Measurements from ENCODE around the gene SLAMF1.
"Not testable (repeated sequence)": the region's sequence is repeated elsewhere in the genome, so short reads cannot be mapped to it uniquely, and the experiment has no call there.

SLAMF1 gene

GRCh38 chr1:160569806-160570205 is 77.0 kb downstream of the SLAMF1 start:
- no peaks in the 10 kb centered on the region for H3K36me3 ChIP-seq (replicated peaks; ENCODE audit: low read depth, low read length)
- H3K79me2 ChIP-seq (ENCODE audit: low read length) = no peaks in the 10 kb centered on the region
- H3K9me3 ChIP-seq (ENCODE audit: insufficient read depth, low read length) = no peaks in the 10 kb centered on the region
- H3K4me3 ChIP-seq (ENCODE audit: low read length) = no peak overlapping the region
- H4K20me1 ChIP-seq (ENCODE audit: insufficient read depth, low read length) = no peaks in the 10 kb centered on the region
- TF ChIP-seq CTCF (IDR thresholded peaks at IDR 0.05; ENCODE audit: low read depth, low read length) = no peak
- no peak for TF ChIP-seq EZH2phosphoT487 (IDR thresholded peaks at IDR 0.05; ENCODE audit: low read depth)
- no peaks in the 10 kb centered on the region for H3K27me3 ChIP-seq (ENCODE audit: low read depth, low read length)
- no peak overlapping the region for H3K27ac ChIP-seq (ENCODE audit: low read length)
- peaks cover 8% of the 10 kb centered on the region for H3K4me1 ChIP-seq (ENCODE audit: low read length)
- H2AFZ ChIP-seq (ENCODE audit: low read depth, low read length) = no peak overlapping the region
- H3K4me2 ChIP-seq (ENCODE audit: low read length) = no peak overlapping the region
- H3K9ac ChIP-seq (ENCODE audit: low read length) = no peak overlapping the region

- no peak overlapping the region for H3K9ac ChIP-seq (ENCODE audit: low read length)
- H3K27ac ChIP-seq (ENCODE audit: low read length) = no peak overlapping the region
- H3K79me2 ChIP-seq (ENCODE audit: low read length) = no peaks in the 10 kb centered on the region
- H3K4me3 ChIP-seq (ENCODE audit: low read length) = no peak overlapping the region
- H3K36me3 ChIP-seq (replicated peaks; ENCODE audit: low read depth, low read length) = no peaks in the 10 kb centered on the region
- H3K4me1 ChIP-seq (ENCODE audit: low read length) = peaks cover 8% of the 10 kb centered on the region
- H3K9me3 ChIP-seq (ENCODE audit: insufficient read depth, low read length) = peaks cover under 1% of the 10 kb centered on the region; the same call in 1 of the 2 replicates
- H4K20me1 ChIP-seq (ENCODE audit: insufficient read depth, low read length) = no peaks in the 10 kb centered on the region
- H2AFZ ChIP-seq (ENCODE audit: low read depth, low read length) = no peak overlapping the region
- TF ChIP-seq EZH2phosphoT487 (IDR thresholded peaks at IDR 0.05; ENCODE audit: low read depth) = no peak
- no peak for TF ChIP-seq CTCF (IDR thresholded peaks at IDR 0.05; ENCODE audit: low read depth, low read length)
- no peaks in the 10 kb centered on the region for H3K27me3 ChIP-seq (ENCODE audit: low read depth, low read length)
- H3K4me2 ChIP-seq (ENCODE audit: low read length) = no peak overlapping the region
Measured at GRCh38 chr1:160567858-160568682, 78.8 kb downstream of the SLAMF1 start.

GRCh38 chr1:160567341-160567740 is 79.5 kb downstream of the SLAMF1 start:
- Histone ChIP-seq H3K4me1 (ENCODE audit: low read length) (peaks cover 8% of the 10 kb centered on the region), H3K9ac (ENCODE audit: low read length) (no peak overlapping the region), H3K27me3 (ENCODE audit: low read depth, low read length) (no peaks in the 10 kb centered on the region), H3K79me2 (ENCODE audit: low read length) (no peaks in the 10 kb centered on the region), H3K4me3 (ENCODE audit: low read length) (no peak overlapping the region), H4K20me1 (ENCODE audit: insufficient read depth, low read length) (no peaks in the 10 kb centered on the region), H2AFZ (ENCODE audit: low read depth, low read length) (no peak overlapping the region), H3K36me3 (replicated peaks; ENCODE audit: low read depth, low read length) (no peaks in the 10 kb centered on the region), H3K9me3 (ENCODE audit: insufficient read depth, low read length) (peaks cover 4% of the 10 kb centered on the region), H3K4me2 (ENCODE audit: low read length) (no peak overlapping the region), H3K27ac (ENCODE audit: low read length) (no peak overlapping the region)
- TF ChIP-seq EZH2phosphoT487 (IDR thresholded peaks at IDR 0.05; ENCODE audit: low read depth) (no peak), CTCF (IDR thresholded peaks at IDR 0.05; ENCODE audit: low read depth, low read length) (no peak)

- Histone ChIP-seq H3K27me3 (ENCODE audit: low read depth, low read length) (no peaks in the 10 kb centered on the region), H3K79me2 (ENCODE audit: low read length) (no peaks in the 10 kb centered on the region), H3K27ac (ENCODE audit: low read length) (no peak overlapping the region), H3K4me3 (ENCODE audit: low read length) (no peak overlapping the region), H3K4me2 (ENCODE audit: low read length) (peak overlapping the region; percentile 27), H4K20me1 (ENCODE audit: insufficient read depth, low read length) (no peaks in the 10 kb centered on the region), H3K9me3 (ENCODE audit: insufficient read depth, low read length) (peaks cover 4% of the 10 kb centered on the region), H3K9ac (ENCODE audit: low read length) (no peak overlapping the region), H3K36me3 (replicated peaks; ENCODE audit: low read depth, low read length) (no peaks in the 10 kb centered on the region), H2AFZ (ENCODE audit: low read depth, low read length) (0 out of 2 replicates have a peak overlapping the region, but pooled peaks have one; percentile 22), H3K4me1 (ENCODE audit: low read length) (peaks cover 8% of the 10 kb centered on the region)
- TF ChIP-seq EZH2phosphoT487 (IDR thresholded peaks at IDR 0.05; ENCODE audit: low read depth) = no peak
- TF ChIP-seq CTCF (IDR thresholded peaks at IDR 0.05; ENCODE audit: low read depth, low read length) = no peak
Measured at GRCh38 chr1:160565564-160565963, 81.3 kb downstream of the SLAMF1 start.

GRCh38 chr1:160563230-160563629 is 83.6 kb downstream of the SLAMF1 start:
- not testable (repeated sequence) for H4K20me1 ChIP-seq (ENCODE audit: insufficient read depth, low read length); H3K27ac ChIP-seq (ENCODE audit: low read length); H3K36me3 ChIP-seq (replicated peaks; ENCODE audit: low read depth, low read length); H3K9ac ChIP-seq (ENCODE audit: low read length); H3K79me2 ChIP-seq (ENCODE audit: low read length); H3K27me3 ChIP-seq (ENCODE audit: low read depth, low read length); H3K4me1 ChIP-seq (ENCODE audit: low read length); H2AFZ ChIP-seq (ENCODE audit: low read depth, low read length); H3K4me2 ChIP-seq (ENCODE audit: low read length); H3K9me3 ChIP-seq (ENCODE audit: insufficient read depth, low read length); H3K4me3 ChIP-seq (ENCODE audit: low read length)

- H3K4me3 ChIP-seq (ENCODE audit: low read length); H3K79me2 ChIP-seq (ENCODE audit: low read length); H4K20me1 ChIP-seq (ENCODE audit: insufficient read depth, low read length); H3K36me3 ChIP-seq (replicated peaks; ENCODE audit: low read depth, low read length); H3K4me1 ChIP-seq (ENCODE audit: low read length); H3K27me3 ChIP-seq (ENCODE audit: low read depth, low read length); H3K9ac ChIP-seq (ENCODE audit: low read length); H2AFZ ChIP-seq (ENCODE audit: low read depth, low read length); H3K9me3 ChIP-seq (ENCODE audit: insufficient read depth, low read length); H3K27ac ChIP-seq (ENCODE audit: low read length); H3K4me2 ChIP-seq (ENCODE audit: low read length): not testable (repeated sequence)
Measured at GRCh38 chr1:160562745-160563144, 84.1 kb downstream of the SLAMF1 start.
